HCT116 (cell line): Measurements from ENCODE around the gene HMGCS2. TPM values are rescaled to one million over a fixed set of nuclear protein-coding genes. Genes with fewer than 3 reads are reported as not detected.

Experiments
- ATAC-seq: fragments of 200-7000 bp; cut with Tn5 transposase; 2 replicates; pipeline ENCODE4 v1.9.1; 2020; ENCODE audit warnings: mild to moderate bottlenecking, moderate library complexity
- BruUV-seq: library from RNA; stranded (reverse); fragments of 400-500 nt; replicated peaks from 2 replicates; lab custom pipeline; 2021; lab: Mats Ljungman, UMichigan
- CTCF ChIA-PET: fragments of 300-600 bp; sonication (Branson Sonifier 250); formaldehyde crosslinking; loops from one replicate; lab custom pipeline; 2021; ENCODE audit warnings: antibody characterized with exemption; lab: Charles Lee
- POLR2A ChIA-PET: fragments of 300-600, 350-600 bp; sonication (Branson Sonifier 250); formaldehyde crosslinking; loops from one replicate; lab custom pipeline; 2021; ENCODE audit warnings: antibody characterized with exemption; lab: Charles Lee
- RAD21 ChIA-PET, 2 experiments: fragments of 300-600 bp; sonication (Branson Sonifier 250); formaldehyde crosslinking; loops; one replicate each; lab custom pipeline; 2023; ENCODE audit warnings: low total read pairs in 2 of 2; ENCODE audit not compliant: uncharacterized antibody in 2 of 2, unreplicated experiment in 2 of 2, low non-redundant PET in 1 of 2; lab: Charles Lee
- DNase-seq: peaks from one replicate; pipeline ENCODE4 v3.0.0-alpha.2; 2010; ENCODE audit warnings: low read depth, low spot score
- H2AFZ ChIP-seq: fragments of 200-600 bp; shearing (Covaris generic), sonication (generic); 2 replicates; pipeline ENCODE4 v1.6.1; 2017; ENCODE audit warnings: low read depth, mixed run types, mixed read lengths, antibody characterized with exemption, low read length; ENCODE audit not compliant: poor library complexity, severe bottlenecking
- H3K27ac ChIP-seq: 2 replicates; pipeline ENCODE4 v1.5.1; 2012; ENCODE audit warnings: low read depth, low read length
- H3K27me3 ChIP-seq: fragments of 200-600 bp; sonication (generic); 2 replicates; pipeline ENCODE4 v1.6.1; 2016; ENCODE audit warnings: mixed run types, low read length, mixed read lengths; ENCODE audit not compliant: insufficient read depth
- H3K36me3 ChIP-seq, 2 experiments: fragments of 200-500 bp in 1 of 2; fragments of 200-600 bp in 1 of 2; sonication (Bioruptor generic) in 1 of 2; sonication (generic) in 1 of 2; 2 replicates each; pipeline versions ENCODE4 v1.5.1 to v1.6.1; 2014 to 2016; ENCODE audit warnings: low read length in 2 of 2, inconsistent platforms in 1 of 2, mixed read lengths in 1 of 2, mixed run types in 1 of 2; ENCODE audit not compliant: insufficient read depth in 2 of 2, control insufficient read depth in 1 of 2
- H3K4me1 ChIP-seq, 2 experiments: fragments of 200-600 bp in 1 of 2; sonication (generic) in 1 of 2; 2 replicates each; pipeline versions ENCODE4 v1.5.1 to v1.6.1; 2012 to 2017; ENCODE audit warnings: low read length in 2 of 2, inconsistent platforms in 1 of 2, mild to moderate bottlenecking in 1 of 2, mixed read lengths in 1 of 2, mixed run types in 1 of 2, moderate library complexity in 1 of 2; ENCODE audit not compliant: insufficient read depth in 2 of 2, control insufficient read depth in 1 of 2
- H3K4me2 ChIP-seq: fragments of 200-600 bp; sonication (generic); 2 replicates; pipeline ENCODE4 v1.6.1; 2017; ENCODE audit warnings: mixed run types, low read length, mixed read lengths
- H3K4me3 ChIP-seq, 2 experiments: fragments of 200-600 bp in 1 of 2; sonication (generic) in 1 of 2; replicated peaks in 1 of 2; 2 replicates each; pipeline ENCODE4 v1.5.1; 2011 to 2016; ENCODE audit warnings: low read length in 2 of 2, control low read depth in 1 of 2, low read depth in 1 of 2, mild to moderate bottlenecking in 1 of 2, mixed read lengths in 1 of 2, mixed run types in 1 of 2
- H3K79me2 ChIP-seq: fragments of 200-600 bp; sonication (generic); 2 replicates; pipeline ENCODE4 v1.6.1; 2017; ENCODE audit warnings: mild to moderate bottlenecking, mixed run types, low read length, moderate library complexity, mixed read lengths; ENCODE audit not compliant: insufficient read depth
- H3K9ac ChIP-seq: fragments of 200-600 bp; sonication (generic); 2 replicates; pipeline ENCODE4 v1.6.1; 2016; ENCODE audit warnings: low read length, mixed read lengths
- H3K9me2 ChIP-seq: fragments of 200-600 bp; sonication (generic), shearing (Covaris generic); 2 replicates; pipeline ENCODE4 v1.6.1; 2017; ENCODE audit warnings: mixed run types, mild to moderate bottlenecking, moderate library complexity; ENCODE audit not compliant: insufficient read depth
- H3K9me3 ChIP-seq, 2 experiments: fragments of 200-500 bp in 1 of 2; fragments of 200-600 bp in 1 of 2; sonication (Bioruptor generic) in 1 of 2; sonication (generic) in 1 of 2; 2 replicates each; pipeline ENCODE4 v1.6.1; 2014 to 2017; ENCODE audit warnings: low read length in 2 of 2, mixed read lengths in 2 of 2, inconsistent platforms in 1 of 2, low read depth in 1 of 2, mild to moderate bottlenecking in 1 of 2, mixed run types in 1 of 2, moderate library complexity in 1 of 2; ENCODE audit not compliant: control insufficient read depth in 1 of 2, insufficient read depth in 1 of 2
- H4K20me1 ChIP-seq: fragments of 200-600 bp; sonication (generic), shearing (Covaris generic); 2 replicates; pipeline ENCODE4 v1.6.1; 2017; ENCODE audit warnings: mixed run types, mild to moderate bottlenecking, moderate library complexity; ENCODE audit not compliant: insufficient read depth
- ATF3 ChIP-seq: IDR thresholded peaks from 2 replicates; pipeline ENCODE4 v1.6.1; 2012
- EGR1 ChIP-seq: IDR thresholded peaks from 2 replicates; pipeline ENCODE4 v1.6.1; 2012; ENCODE audit warnings: low read depth
- ELF1 ChIP-seq: IDR thresholded peaks from 2 replicates; pipeline ENCODE4 v1.6.1; 2012; ENCODE audit warnings: low read depth, borderline replicate concordance
- EZH2phosphoT487 ChIP-seq: fragments of 200-600 bp; IDR thresholded peaks from 2 replicates; pipeline ENCODE4 v1.6.1; 2018; ENCODE audit warnings: antibody characterized with exemption, borderline replicate concordance
- FOSL1 ChIP-seq: IDR thresholded peaks from 2 replicates; pipeline ENCODE4 v1.6.1; 2012; ENCODE audit warnings: low read depth
- MAX ChIP-seq: IDR thresholded peaks from 2 replicates; pipeline ENCODE4 v1.6.1; 2012
- POLR2A ChIP-seq: IDR thresholded peaks from 2 replicates; pipeline ENCODE4 v1.7.0; 2011; ENCODE audit warnings: borderline replicate concordance; ENCODE audit not compliant: insufficient read depth, insufficient read length; ENCODE audit errors: extremely low read depth
- RAD21 ChIP-seq: IDR thresholded peaks from 2 replicates; pipeline ENCODE4 v1.6.1; 2012; ENCODE audit warnings: low read depth, mild to moderate bottlenecking
- REST ChIP-seq: IDR thresholded peaks from 2 replicates; pipeline ENCODE4 v1.6.1; 2012; ENCODE audit warnings: low read depth
- SIN3A ChIP-seq: IDR thresholded peaks from 2 replicates; pipeline ENCODE4 v1.6.1; 2012; ENCODE audit warnings: low read depth
- ZBTB33 ChIP-seq: IDR thresholded peaks from 2 replicates; pipeline ENCODE4 v1.6.1; 2011; ENCODE audit warnings: mild to moderate bottlenecking, low read length, moderate library complexity; ENCODE audit not compliant: insufficient replicate concordance; ENCODE audit errors: extremely low read depth
- intact Hi-C: fragments of 100-400 bp; cut with micrococcal nuclease; formaldehyde crosslinking; loops from 2 replicates; pipeline ENCODE4 v1.10.0; 2022
- total RNA-seq: library from RNA; stranded (reverse); gene quantifications from one replicate; pipeline ENCODE4 v1.2.1, GENCODE V29; 2021; ENCODE audit not compliant: unreplicated experiment

HMGCS2 gene
- total RNA-seq, 1 experiment from 2014 or later = 0.20 TPM

GRCh38 chr1:119790451-119791198 lies 21.9 kb upstream of the HMGCS2 start:
- intact Hi-C loops = no loop called here
- Histone ChIP-seq H3K4me2 (no peak overlapping the region), H3K27me3 (no peaks in the 10 kb centered on the region), H3K9ac (no peak overlapping the region), H3K9me3 (no peaks in the 10 kb centered on the region), H3K4me3 (no peak overlapping the region), H3K4me1 (no peaks in the 10 kb centered on the region), H2AFZ (no peak overlapping the region), H3K27ac (no peak overlapping the region), H3K36me3 (no peaks in the 10 kb centered on the region), H4K20me1 (no peaks in the 10 kb centered on the region), H3K9me2 (no peaks in the 10 kb centered on the region), H3K79me2 (no peaks in the 10 kb centered on the region)
- ChIA-PET CTCF (interaction anchor here (1.2 kb wide), 1 partner anchor 18 kb away, joined by 4 read pairs; no protein-coding TSS in a partner anchor), RAD21 (no interaction called here), POLR2A (no interaction called here)
- ATAC-seq (no peak), DNase-seq (no peak)
- TF ChIP-seq MAX = no peak
- TF ChIP-seq REST = no peak
- no peak for TF ChIP-seq ATF3
- TF ChIP-seq POLR2A = no peak
- no peak for TF ChIP-seq FOSL1
- TF ChIP-seq SIN3A = no peak
- TF ChIP-seq ELF1 = no peak
- no peak for TF ChIP-seq ZBTB33
- TF ChIP-seq EGR1 = no peak
- no peak for TF ChIP-seq RAD21
- TF ChIP-seq EZH2phosphoT487 = no peak
- no TSS peak for BruUV-seq
